OCI-LY7 (cell line): Measurements from ENCODE around the gene HYI.

Experiments used
- CTCF ChIP-seq: fragments of 200-600 bp; sonication (generic); conservative IDR thresholded peaks from 2 replicates; pipeline ENCODE4 v1.5.1; 2014; ENCODE audit warnings: mild to moderate bottlenecking, antibody characterized with exemption, low read length, moderate library complexity, mixed read lengths
- EZH2phosphoT487 ChIP-seq: fragments of 200-600 bp; sonication (generic); IDR thresholded peaks from 2 replicates; pipeline ENCODE4 v1.6.1; 2018; ENCODE audit warnings: low read depth, borderline replicate concordance, mild to moderate bottlenecking, mixed run types, antibody characterized with exemption, low read length, moderate library complexity, mixed read lengths

- TF ChIP-seq CTCF = no peak
- TF ChIP-seq EZH2phosphoT487 = no peak
Observed at GRCh38 chr1:43469932-43470331, 16.2 kb upstream of the HYI start.
